Prostate gland (tissue), 2 donors: ENCODE data around the gene GRM8. TPM values are rescaled to one million over a fixed set of nuclear protein-coding genes. Genes with fewer than 3 reads are reported as not detected.
A peak's percentile ranks its signal among the peaks of the same experiment; 100 is the strongest.

Source experiments
- DNase-seq: peaks from one replicate; pipeline ENCODE4 v3.0.0-alpha.2; 2019; ENCODE audit warnings: low spot score
- H3K27ac ChIP-seq, 2 donors: fragments of 200-600 bp; sonication (generic); 2 replicates each; pipeline ENCODE4 v1.5.1; 2017 to 2019
- H3K27me3 ChIP-seq: fragments of 200-600 bp; sonication (generic); replicated peaks from 2 replicates; pipeline ENCODE4 v1.5.1; 2019; ENCODE audit not compliant: insufficient read depth
- H3K36me3 ChIP-seq, 2 donors: fragments of 200-600 bp; sonication (generic); 1 replicate in 1 of 2; 2 replicates in 1 of 2; pipeline versions ENCODE4 v1.5.1 to v1.8.1; 2017 to 2019
- H3K4me1 ChIP-seq: fragments of 200-600 bp; sonication (generic); replicated peaks from 2 replicates; pipeline ENCODE4 v1.5.1; 2019
- H3K4me3 ChIP-seq, 2 donors: fragments of 200-600 bp; sonication (generic); 2 replicates each; pipeline ENCODE4 v1.5.1; 2017 to 2019
- H3K9me3 ChIP-seq: fragments of 200-600 bp; sonication (generic); 2 replicates; pipeline ENCODE4 v1.5.1; 2017
- CTCF ChIP-seq, 4 experiments: fragments of 200-600 bp in 2 of 4; fragments of 450-650 bp in 2 of 4; sonication (generic) in 2 of 4; IDR thresholded peaks; 1 replicate in 3 of 4; 2 replicates in 1 of 4; pipeline ENCODE4 v1.5.1; 2016 to 2019; ENCODE audit warnings: antibody characterized with exemption in 4 of 4, mild to moderate bottlenecking in 2 of 4, moderate library complexity in 2 of 4
- POLR2A ChIP-seq: fragments of 450-650 bp; IDR thresholded peaks from one replicate; pipeline ENCODE4 v1.6.1; 2016; ENCODE audit warnings: antibody characterized with exemption, mild to moderate bottlenecking
- POLR2AphosphoS5 ChIP-seq: sonication (generic); formaldehyde crosslinking; IDR thresholded peaks from one replicate; pipeline ENCODE4 v1.6.1; 2017; ENCODE audit warnings: antibody characterized with exemption
- WGBS: methylation state at CpG from one replicate; pipeline ENCODE4 v1.1.5; 2018; 5-methylcytosine and 5-hydroxymethylcytosine counted together
- intact Hi-C: fragments of 100-400 bp; cut with DNase I; formaldehyde crosslinking; loops from one replicate; pipeline ENCODE4 v1.14.2; 2022
- total RNA-seq, 2 donors: library from RNA; depleted of rRNA; stranded (reverse); fragments of >200 nt; gene quantifications; one replicate each; pipeline ENCODE4 v1.1.0, GENCODE V29; 2016

The GRM8 gene
- total RNA-seq, 2 donors from 2014 or later = 1.3 to 3.7 TPM

GRCh38 chr7:127251036-127251464 is 1.7 kb downstream of the GRM8 start:
- no peak overlapping the region for H3K27ac ChIP-seq
- peaks cover 4% of the 10 kb centered on the region for H3K4me1 ChIP-seq
- H3K4me3 ChIP-seq = peak overlapping the region in 1 of 2 donors; percentile 54
- intact Hi-C loops = no loop called here
- 3% methylated on average over 23 of the region's 23 CpGs for WGBS
- H3K9me3 ChIP-seq = no peaks in the 10 kb centered on the region
- no peak for DNase-seq
- H3K27me3 ChIP-seq = no peaks in the 10 kb centered on the region
- no peak for TF ChIP-seq POLR2A
- no peak for TF ChIP-seq CTCF (IDR thresholded peaks at IDR 0.05)
- no peak for TF ChIP-seq POLR2AphosphoS5
- H3K36me3 ChIP-seq = no peaks in the 10 kb centered on the region

- H3K9me3 ChIP-seq = no peaks in the 10 kb centered on the region
- H3K27ac ChIP-seq = no peak overlapping the region
- intact Hi-C loops = no loop called here
- H3K27me3 ChIP-seq = no peaks in the 10 kb centered on the region
- H3K36me3 ChIP-seq = no peaks in the 10 kb centered on the region
- H3K4me3 ChIP-seq = no peak overlapping the region
- no peak for TF ChIP-seq POLR2A
- TF ChIP-seq CTCF (IDR thresholded peaks at IDR 0.05) = no peak
- no peak for TF ChIP-seq POLR2AphosphoS5
- 11% methylated on average over 12 of the region's 12 CpGs for WGBS
- H3K4me1 ChIP-seq = peaks cover 4% of the 10 kb centered on the region
- DNase-seq = no peak
These were observed 2.3 kb downstream of the GRM8 start for GRCh38 chr7:127250312-127251035.

- TF ChIP-seq POLR2AphosphoS5 = no peak
- TF ChIP-seq CTCF (IDR thresholded peaks at IDR 0.05) = no peak
- TF ChIP-seq POLR2A = no peak
- 6% methylated on average over 1 of the region's 1 CpG for WGBS
- Histone ChIP-seq H3K27ac (no peak overlapping the region), H3K36me3 (no peaks in the 10 kb centered on the region), H3K4me3 (no peak overlapping the region), H3K4me1 (no peaks in the 10 kb centered on the region), H3K27me3 (no peaks in the 10 kb centered on the region), H3K9me3 (no peaks in the 10 kb centered on the region)
- intact Hi-C loops = no loop called here
- no peak for DNase-seq
These were observed 7.1 kb downstream of the GRM8 start for GRCh38 chr7:127245607-127246006.

- H3K27ac ChIP-seq = no peak overlapping the region
- TF ChIP-seq POLR2AphosphoS5 (no peak), CTCF (IDR thresholded peaks at IDR 0.05) (no peak), POLR2A (no peak)
- H3K4me3 ChIP-seq = no peak overlapping the region
- H3K27me3 ChIP-seq = no peaks in the 10 kb centered on the region
- H3K9me3 ChIP-seq = no peaks in the 10 kb centered on the region
- no peak for DNase-seq
- no peaks in the 10 kb centered on the region for H3K4me1 ChIP-seq
- H3K36me3 ChIP-seq = no peaks in the 10 kb centered on the region
- 26% methylated on average over 3 of the region's 3 CpGs for WGBS
- intact Hi-C loops = no loop called here
These were observed 7.7 kb downstream of the GRM8 start for GRCh38 chr7:127245002-127245401.

- Histone ChIP-seq H3K4me3 (no peak overlapping the region), H3K27ac (no peak overlapping the region), H3K4me1 (no peaks in the 10 kb centered on the region), H3K27me3 (no peaks in the 10 kb centered on the region), H3K36me3 (no peaks in the 10 kb centered on the region), H3K9me3 (no peaks in the 10 kb centered on the region)
- intact Hi-C loops = no loop called here
- TF ChIP-seq POLR2A (no peak), POLR2AphosphoS5 (no peak), CTCF (IDR thresholded peaks at IDR 0.05) (no peak)
- 79% methylated on average over 6 of the region's 6 CpGs for WGBS
- no peak for DNase-seq
These were observed 12.9 kb downstream of the GRM8 start for GRCh38 chr7:127239814-127240213.
